Stimulated activated CD8-positive, alpha-beta memory T cell treated with anti-CD3 and anti-CD28 coated beads, Interleukin-2, amount 100 ng/mL, for 48 hours (primary cell): ENCODE data around the gene OR2S2.
"Not testable (repeated sequence)": the region's sequence is repeated elsewhere in the genome, so short reads cannot be mapped to it uniquely, and the experiment has no call there.

Source experiments
- DNase-seq, 2 donors: peaks; one replicate each; pipeline ENCODE4 v3.0.0-alpha.2; 2020; ENCODE audit warnings: low read depth in 2 of 2

Gene OR2S2

DNA sequence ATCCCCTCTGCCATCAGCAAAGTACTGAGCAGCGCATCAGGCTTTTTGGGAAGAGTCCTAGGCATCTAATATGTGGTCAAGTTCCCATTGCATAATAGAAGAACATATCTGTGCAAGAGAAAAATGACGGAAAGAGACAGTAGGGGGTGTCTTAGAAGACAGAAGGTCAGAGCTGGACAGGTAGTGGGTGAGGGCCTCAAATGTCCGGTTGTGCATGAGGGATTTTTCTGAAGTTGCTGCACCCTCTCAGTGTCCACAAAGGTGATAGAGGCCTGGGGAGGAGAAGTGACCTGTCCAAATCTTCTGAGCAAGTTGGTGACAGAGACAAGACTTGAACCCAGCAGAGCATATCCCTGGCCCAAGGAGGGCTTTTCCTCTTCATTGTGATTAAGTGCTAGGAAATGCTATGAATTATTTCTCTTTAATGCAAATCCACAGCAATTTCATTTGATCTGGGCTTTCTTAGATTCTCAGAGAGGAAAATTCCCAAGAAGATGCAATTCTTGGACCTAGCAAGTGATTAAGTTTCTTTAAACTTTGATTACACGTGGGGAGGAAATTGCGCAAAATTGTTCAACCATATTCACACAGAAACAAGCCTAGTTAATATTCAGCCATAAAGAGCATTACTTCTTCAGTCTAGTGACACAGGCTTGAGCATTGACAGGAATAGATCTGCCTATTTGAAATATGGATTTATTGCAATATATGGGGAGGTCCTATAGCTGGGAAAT lies at the start of gene OR2S2:
OR2S2 (minus strand) TSS at position 51 of the 734 bp plus-strand sequence. CDS start 56 bp downstream, outside the sequence.
- no peak for DNase-seq

GRCh38 chr9:36007316-36007708 lies 49.4 kb upstream of the OR2S2 start:
- DNase-seq = no peak

- no peak for DNase-seq
These were observed 48.8 kb upstream of the OR2S2 start for GRCh38 chr9:36006549-36007315.

DNA sequence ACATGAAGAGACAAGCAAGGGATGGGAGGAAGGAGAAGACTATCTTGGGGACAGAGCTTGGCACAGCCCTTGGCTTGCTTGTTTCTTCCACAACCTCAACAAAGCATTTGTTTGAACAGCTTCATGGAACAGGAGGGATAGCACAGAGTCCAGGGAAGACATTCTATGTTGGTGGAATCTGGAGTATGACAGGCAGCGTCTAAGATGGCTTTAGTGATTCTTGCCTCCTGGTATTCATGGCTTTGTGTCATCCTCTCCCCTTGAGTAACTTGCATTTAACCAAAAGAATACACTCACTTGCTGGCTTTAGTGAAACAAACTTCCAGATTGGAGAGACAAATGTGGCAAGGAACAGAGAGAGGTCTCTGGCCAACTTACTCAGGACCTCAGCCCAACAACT lies 47.9 kb upstream of the OR2S2 start:
- DNase-seq = no peak

DNA sequence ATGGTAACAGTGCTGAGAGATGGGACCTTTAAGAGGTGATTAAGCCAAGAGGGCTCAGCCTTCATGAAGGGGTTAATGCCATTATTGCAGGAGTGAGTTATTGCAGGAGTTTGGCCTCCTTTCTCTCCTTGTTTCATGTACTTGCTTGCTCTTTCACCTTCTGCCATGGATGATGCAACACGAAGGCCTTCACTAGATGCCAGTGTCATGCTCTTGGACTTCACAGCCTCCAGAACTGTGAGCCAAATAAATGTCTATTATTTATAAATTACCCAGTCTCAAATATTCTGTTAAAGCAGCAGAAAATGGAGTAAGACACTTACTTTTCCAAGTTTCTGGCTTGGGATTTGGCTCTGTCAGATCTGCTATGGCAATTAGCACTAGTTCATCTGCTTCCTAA lies 40.4 kb upstream of the OR2S2 start:
- DNase-seq = no peak

- DNase-seq = not testable (repeated sequence)
These were observed 39.1 kb upstream of the OR2S2 start for GRCh38 chr9:35997016-35997415.

GRCh38 chr9:35996358-35996970 lies 38.5 kb upstream of the OR2S2 start:
- DNase-seq = no peak

DNA sequence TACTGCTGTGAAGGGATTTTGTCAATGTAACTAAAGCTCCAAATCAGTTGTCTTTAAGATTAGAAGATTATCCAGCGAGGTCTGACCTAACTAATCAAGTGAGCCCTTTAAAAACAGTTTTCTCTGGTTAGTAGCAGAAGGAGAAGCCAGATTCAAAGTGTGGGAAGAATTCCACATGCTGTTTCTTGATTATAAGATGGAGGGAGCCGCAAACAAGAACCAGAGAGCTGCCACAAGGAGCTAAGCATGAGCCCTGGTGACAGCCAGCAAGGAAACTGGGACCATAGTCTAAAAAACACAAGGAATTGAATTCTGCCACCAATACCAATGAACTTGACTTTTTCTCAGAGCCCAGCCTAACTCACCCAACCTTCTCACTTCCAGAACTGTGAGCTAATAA lies 37.0 kb upstream of the OR2S2 start:
- DNase-seq = no peak

GRCh38 chr9:35993976-35994720 lies 36.2 kb upstream of the OR2S2 start:
- DNase-seq = no peak

DNA sequence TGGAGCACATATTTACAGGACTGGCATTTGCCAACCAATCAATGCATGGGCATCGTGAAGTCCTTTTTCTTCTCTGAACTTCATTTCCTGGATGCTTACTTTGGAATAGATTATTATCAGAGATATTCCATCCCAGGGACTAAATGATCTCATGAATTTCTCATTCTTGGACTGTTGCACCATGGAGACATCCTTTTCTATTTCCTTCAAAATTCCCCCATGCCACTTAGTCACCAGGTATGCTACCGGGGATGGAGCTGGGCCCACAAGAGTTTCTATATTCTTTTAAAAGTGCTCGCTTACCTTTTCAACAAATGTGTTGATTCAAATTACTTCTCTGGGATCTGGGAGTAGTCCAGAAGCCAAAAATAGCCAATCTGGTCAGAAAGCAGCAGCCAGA lies 35.2 kb upstream of the OR2S2 start:
- not testable (repeated sequence) for DNase-seq

GRCh38 chr9:35990155-35990554 lies 32.2 kb upstream of the OR2S2 start:
- no peak for DNase-seq

GRCh38 chr9:35984021-35984420 lies 26.1 kb upstream of the OR2S2 start:
- DNase-seq = no peak

- DNase-seq = no peak
These were observed 23.7 kb upstream of the OR2S2 start for GRCh38 chr9:35981699-35982098.

GRCh38 chr9:35980289-35981011 lies 22.5 kb upstream of the OR2S2 start:
- DNase-seq = no peak

GRCh38 chr9:35978792-35979191 lies 20.8 kb upstream of the OR2S2 start:
- DNase-seq = no peak

GRCh38 chr9:35976726-35977125 lies 18.8 kb upstream of the OR2S2 start:
- no peak for DNase-seq

GRCh38 chr9:35974800-35975199 lies 16.8 kb upstream of the OR2S2 start:
- no peak for DNase-seq

DNA sequence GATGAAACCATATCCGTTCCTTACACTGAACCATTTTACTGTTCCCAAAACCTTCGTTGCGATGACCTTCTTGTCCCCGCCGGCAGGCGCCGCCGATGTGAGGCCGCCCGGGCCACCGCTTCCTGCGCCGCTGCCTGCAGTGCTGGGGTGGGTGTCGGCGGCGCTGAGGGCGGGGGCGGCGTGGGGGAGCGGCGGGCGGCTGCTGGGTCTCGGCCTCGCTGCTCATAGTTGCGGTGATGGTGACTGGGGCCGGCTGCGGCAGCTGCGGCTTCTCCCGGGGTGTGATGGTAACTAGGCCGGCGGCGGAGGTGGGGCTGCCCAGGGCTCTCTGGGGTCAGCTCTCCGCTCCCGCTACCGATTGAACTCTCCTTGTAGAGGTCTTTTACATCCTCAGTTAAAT lies 14.1 kb upstream of the OR2S2 start:
- DNase-seq = peak; percentile 12 to 15

- no peak for DNase-seq
These were observed 9.1 kb upstream of the OR2S2 start for GRCh38 chr9:35967042-35967441.

DNA sequence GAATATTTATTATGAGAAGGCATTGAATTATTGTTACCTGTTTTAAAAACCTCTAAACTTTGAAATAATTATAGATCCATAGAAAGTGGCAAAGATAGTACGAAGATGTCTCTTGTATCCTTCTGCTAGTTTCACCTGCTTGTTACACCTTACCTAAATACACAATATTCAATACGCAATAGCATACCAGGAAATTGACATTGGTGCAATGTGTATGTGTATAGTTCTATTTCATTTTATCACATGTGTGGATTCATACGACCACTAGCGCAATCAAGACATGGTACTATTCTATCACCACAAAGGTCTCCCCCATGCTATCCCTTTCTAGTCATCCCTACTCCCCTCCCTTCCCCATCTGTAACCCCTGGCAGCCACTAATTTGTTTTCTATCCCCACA lies 8.5 kb upstream of the OR2S2 start:
- DNase-seq = no peak

DNA sequence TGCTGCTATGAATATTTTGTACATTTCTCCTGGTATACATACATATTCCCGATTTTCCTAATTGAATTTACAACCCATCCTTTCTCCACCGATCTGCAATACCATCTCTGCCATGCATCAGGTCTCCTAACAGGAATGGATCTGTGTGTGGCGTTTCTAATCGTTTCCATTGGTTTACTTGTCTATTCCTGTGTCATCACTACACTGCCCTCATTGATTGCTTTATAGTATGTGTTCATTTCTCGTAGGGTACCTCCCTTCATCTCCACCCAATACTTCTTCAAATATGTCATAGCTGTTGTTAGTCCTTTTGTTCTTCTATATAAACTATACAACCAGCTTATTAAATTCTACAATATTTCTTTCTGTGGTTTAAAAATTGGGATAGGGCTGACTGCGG lies 7.1 kb upstream of the OR2S2 start:
- DNase-seq = no peak
